ENCODE data around the gene SMIM22.

The SMIM22 gene

GRCh38 chr16:4792951-4793513, 2.1 kb upstream of the SMIM22 start:
- TF ChIP-seq CTCF (IDR thresholded peaks at IDR 0.05), result no peak

- no peak for TF ChIP-seq CTCF (IDR thresholded peaks at IDR 0.05)
Observed at GRCh38 chr16:4795828-4796572, 831 bp downstream of the SMIM22 start.

GRCh38 chr16:4796982-4797804, 2.0 kb downstream of the SMIM22 start:
- no peak for TF ChIP-seq CTCF (IDR thresholded peaks at IDR 0.05)

GRCh38 chr16:4797805-4798252, 2.7 kb downstream of the SMIM22 start:
- TF ChIP-seq CTCF (IDR thresholded peaks at IDR 0.05), result no peak

DNA sequence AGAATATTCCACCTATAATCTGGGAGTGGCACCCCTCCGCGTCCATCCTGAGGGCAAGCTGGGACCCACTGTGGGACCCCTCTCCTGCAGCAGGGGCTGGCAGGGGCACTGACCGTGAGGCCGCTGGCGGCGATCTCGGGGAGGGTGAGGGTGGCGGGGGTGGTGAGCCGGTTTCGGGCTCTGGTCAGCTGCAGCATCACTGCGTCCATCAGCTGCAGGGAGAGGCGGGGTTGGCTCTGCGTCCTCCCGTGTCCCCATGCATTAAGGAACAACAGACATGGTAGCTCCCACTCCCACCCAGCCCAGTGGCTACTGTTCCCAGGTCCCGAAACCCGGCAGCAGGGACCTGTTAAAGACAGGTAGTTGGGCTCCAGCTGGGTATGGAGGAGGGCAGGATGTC, 3.3 kb downstream of the SMIM22 start:
- TF ChIP-seq CTCF (IDR thresholded peaks at IDR 0.05), result no peak

- TF ChIP-seq CTCF (IDR thresholded peaks at IDR 0.05), result no peak
Observed at GRCh38 chr16:4799171-4799855, 4.1 kb downstream of the SMIM22 start.

Data from LNCAP (cell line).